ENCODE measurements around the gene SERPINF2.
"Not testable (repeated sequence)": the region's sequence is repeated elsewhere in the genome, so short reads cannot be mapped to it uniquely, and the experiment has no call there.

SERPINF2 gene

DNA sequence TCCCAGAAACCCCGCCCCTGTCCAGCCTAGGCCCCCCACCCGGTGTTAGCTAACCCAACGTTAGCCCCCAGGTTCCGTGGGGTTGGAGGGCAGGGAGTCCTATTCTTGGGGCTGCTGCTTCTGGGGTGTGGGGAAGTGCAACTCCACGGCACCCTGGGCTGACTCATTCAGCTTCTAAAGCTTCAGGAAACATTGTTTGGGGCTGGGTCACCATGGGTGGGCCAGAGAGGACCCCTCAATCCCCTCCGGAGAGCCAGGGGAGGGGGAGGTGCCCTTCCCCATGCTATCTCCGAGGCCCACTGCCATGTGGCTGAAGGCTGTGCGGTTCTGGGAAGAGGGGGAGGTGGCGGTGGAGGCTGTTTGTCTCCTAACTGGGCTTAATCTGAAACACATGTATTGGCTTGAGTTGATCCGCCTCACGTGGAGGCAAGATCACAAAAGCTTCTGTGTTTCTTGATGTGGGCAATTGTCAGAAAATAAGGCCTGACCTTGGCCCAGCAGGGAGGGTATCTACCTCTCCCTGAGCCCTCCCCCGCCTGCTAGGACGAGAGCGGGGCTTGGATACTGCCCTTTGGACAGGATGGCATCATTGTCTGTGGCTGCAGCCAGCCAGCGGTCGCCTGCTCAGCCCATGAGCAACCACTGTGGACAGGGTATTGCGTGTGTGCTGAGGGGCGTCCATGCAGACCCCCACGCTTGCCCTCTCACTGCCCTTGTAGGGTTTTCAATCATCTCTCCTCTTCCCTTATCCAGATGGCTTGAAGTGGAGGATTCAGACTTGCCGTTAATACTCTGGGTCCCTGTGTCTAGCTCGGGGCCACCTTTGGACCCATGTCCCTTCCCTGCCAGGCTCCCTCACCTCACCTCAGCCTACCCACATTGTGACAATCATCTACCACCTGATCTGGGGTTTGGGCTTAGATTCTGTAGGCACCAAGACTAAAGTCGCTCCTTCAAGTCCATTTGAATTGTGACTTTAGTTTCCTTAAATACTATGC, 20.5 kb downstream of the SERPINF2 start:
- no peak for DNase-seq (ENCODE audit: low read depth in 2 of 2)

- DNase-seq (ENCODE audit: low read depth in 2 of 2), result peak in 1 of 2 donors; percentile 33
Observed at GRCh38 chr17:1764284-1764683, 21.6 kb downstream of the SERPINF2 start.

GRCh38 chr17:1764705-1765104, 22.0 kb downstream of the SERPINF2 start:
- DNase-seq (ENCODE audit: low read depth in 2 of 2), result not testable (repeated sequence)

GRCh38 chr17:1765576-1765975, 22.9 kb downstream of the SERPINF2 start:
- DNase-seq (ENCODE audit: low read depth in 2 of 2), result no peak

- no peak for DNase-seq (ENCODE audit: low read depth in 2 of 2)
Observed at GRCh38 chr17:1766382-1767135, 23.9 kb downstream of the SERPINF2 start.

GRCh38 chr17:1767358-1767757, 24.7 kb downstream of the SERPINF2 start:
- no peak for DNase-seq (ENCODE audit: low read depth in 2 of 2)

GRCh38 chr17:1769822-1770477, 27.3 kb downstream of the SERPINF2 start:
- DNase-seq (ENCODE audit: low read depth in 2 of 2), result no peak

DNA sequence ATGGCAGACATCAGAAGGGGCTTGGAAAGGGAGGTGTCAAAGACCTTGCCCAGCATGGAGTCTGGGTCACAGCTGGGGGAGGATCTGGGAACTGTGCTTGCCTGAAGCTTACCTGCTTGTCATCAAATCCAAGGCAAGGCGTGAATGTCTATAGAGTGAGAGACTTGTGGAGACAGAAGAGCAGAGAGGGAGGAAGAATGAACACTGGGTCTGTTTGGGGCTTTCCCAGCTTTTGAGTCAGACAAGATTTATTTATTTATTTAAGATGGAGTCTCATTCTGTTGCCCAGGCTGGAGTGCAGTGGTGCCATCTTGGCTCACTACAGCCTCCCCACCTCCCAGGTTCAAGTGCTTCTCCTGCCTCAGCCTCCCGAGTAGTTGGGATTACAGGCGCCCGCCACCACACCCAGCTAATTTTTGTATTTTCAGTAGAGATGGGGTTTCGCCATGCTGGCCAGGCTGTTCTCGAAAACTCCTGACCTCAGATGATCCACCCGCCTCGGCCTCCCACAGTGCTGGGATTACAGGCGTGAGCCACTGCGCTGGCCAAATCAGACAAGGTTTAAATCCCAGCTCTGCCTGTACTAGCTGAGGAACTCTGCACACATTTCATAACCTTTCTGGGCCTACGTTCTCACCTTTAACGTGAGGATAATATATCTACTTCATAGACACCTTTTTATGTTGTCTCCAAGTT, 30.5 kb downstream of the SERPINF2 start:
- DNase-seq (ENCODE audit: low read depth in 2 of 2), result not testable (repeated sequence)

- DNase-seq (ENCODE audit: low read depth in 2 of 2), result no peak
Observed at GRCh38 chr17:1773696-1774181, 31.1 kb downstream of the SERPINF2 start.

GRCh38 chr17:1774390-1775176, 31.9 kb downstream of the SERPINF2 start:
- no peak for DNase-seq (ENCODE audit: low read depth in 2 of 2)

- no peak for DNase-seq (ENCODE audit: low read depth in 2 of 2)
Observed at GRCh38 chr17:1776328-1776727, 33.7 kb downstream of the SERPINF2 start.

DNA sequence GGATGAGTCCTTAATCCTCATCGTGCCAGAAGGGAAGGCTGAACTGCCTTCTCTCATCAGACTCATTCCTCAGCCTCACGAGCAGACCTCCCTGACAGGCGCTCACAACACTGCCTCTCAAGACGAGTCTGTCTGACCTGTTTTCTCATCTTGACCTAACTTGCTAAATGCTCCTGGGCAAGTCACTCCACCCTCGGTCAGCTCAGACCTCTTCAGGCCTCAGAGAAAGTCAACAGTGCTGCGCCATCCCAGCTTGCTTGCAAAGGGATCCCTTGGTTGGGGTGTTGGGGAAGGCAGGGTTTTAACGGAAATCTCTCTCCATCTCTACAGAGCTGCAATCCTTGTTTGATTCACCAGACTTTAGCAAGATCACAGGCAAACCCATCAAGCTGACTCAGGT, 34.2 kb downstream of the SERPINF2 start:
- DNase-seq (ENCODE audit: low read depth in 2 of 2), result no peak

GRCh38 chr17:1779571-1780131, 37.0 kb downstream of the SERPINF2 start:
- DNase-seq (ENCODE audit: low read depth in 2 of 2), result no peak

- DNase-seq (ENCODE audit: low read depth in 2 of 2), result no peak
Observed at GRCh38 chr17:1782171-1782567, 39.5 kb downstream of the SERPINF2 start.

GRCh38 chr17:1783271-1783670, 40.6 kb downstream of the SERPINF2 start:
- DNase-seq (ENCODE audit: low read depth in 2 of 2), result no peak

DNA sequence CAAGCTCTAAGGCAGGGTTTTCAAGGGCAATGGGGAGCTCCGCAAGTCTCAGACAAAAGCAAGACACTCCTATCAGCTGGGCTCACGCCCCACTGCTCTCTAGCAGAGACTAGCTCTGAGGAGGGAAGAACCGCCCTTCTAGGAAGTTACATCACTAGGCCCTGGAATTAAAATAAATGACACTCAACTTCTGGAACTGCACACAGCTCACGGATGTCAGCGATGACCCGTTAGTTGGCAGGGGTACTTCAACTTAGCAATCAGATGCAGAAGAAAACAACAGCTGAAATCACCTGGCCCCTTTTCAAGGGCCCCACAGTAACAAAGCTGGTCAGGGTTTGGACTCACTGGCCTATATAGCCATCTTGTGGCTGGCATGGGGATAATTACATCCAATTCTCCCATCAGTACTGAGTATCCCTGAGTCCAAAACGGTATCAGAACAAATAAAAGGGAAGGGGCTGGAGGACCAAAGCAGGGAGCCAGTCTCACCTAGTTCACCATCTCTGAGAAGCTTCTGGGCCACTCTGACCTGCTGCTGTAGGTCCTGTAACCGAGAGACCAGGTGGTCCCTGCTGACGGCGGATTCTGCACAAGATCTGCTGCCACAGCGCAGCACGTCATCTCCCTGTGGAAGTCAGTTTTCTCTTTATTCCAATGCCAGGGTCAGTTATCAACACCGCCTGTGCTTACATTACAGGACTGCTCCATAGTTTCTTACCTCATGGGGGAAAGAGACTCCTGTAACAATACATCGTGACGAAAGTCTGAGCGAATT, 41.4 kb downstream of the SERPINF2 start:
- DNase-seq (ENCODE audit: low read depth in 2 of 2), result no peak

- no peak for DNase-seq (ENCODE audit: low read depth in 2 of 2)
Observed at GRCh38 chr17:1785930-1786329, 43.3 kb downstream of the SERPINF2 start.

- no peak for DNase-seq (ENCODE audit: low read depth in 2 of 2)
Observed at GRCh38 chr17:1786708-1787107, 44.0 kb downstream of the SERPINF2 start.

GRCh38 chr17:1787301-1787902, 44.7 kb downstream of the SERPINF2 start:
- no peak for DNase-seq (ENCODE audit: low read depth in 2 of 2)
